NCI-H1105 (cell line): ENCODE measurements around the gene MLC1.

Source experiments
- DNase-seq: peaks from one replicate; lab custom pipeline; 2025; lab: John Stamatoyannopoulos, UW

MLC1 gene

DNA sequence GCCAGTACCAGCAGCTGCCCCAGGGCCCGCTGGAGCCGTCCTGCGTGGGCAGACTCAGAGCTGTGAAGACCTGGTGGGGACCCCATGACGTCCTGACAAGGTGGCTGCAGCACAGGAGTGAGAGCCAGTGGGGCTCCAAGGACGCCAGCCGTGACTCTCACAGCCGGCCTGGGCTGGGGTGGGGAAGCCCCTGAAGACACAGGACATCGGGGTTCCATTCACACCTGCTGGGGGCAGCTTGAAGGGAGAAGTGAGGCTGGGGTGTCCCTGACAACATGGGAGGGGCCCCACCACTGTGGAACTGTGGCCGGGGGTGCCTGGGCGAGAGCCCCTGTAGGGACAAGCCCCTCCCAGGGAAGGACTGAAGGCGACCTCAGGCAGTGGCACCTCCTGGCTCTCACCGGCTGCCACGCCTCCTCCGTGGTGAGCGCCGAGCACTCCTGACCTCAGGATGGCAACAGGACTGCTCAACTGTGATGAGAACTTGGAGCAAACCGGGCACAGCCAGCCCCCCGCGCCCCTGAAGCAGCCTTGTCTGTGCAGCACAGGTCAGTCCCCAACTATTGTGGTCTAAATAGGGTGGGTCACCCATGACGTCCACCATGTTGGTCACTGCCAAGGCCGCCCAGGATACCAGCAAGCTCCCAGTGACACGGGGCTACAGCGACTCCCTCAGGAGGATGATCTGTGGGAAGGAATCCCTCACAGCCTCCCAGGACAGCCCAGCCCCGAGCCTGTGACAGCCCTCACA, 49.9 kb downstream of the MLC1 start:
- no peak for DNase-seq

- no peak for DNase-seq
Observed at GRCh38 chr22:50034126-50035081, 50.8 kb downstream of the MLC1 start.

DNA sequence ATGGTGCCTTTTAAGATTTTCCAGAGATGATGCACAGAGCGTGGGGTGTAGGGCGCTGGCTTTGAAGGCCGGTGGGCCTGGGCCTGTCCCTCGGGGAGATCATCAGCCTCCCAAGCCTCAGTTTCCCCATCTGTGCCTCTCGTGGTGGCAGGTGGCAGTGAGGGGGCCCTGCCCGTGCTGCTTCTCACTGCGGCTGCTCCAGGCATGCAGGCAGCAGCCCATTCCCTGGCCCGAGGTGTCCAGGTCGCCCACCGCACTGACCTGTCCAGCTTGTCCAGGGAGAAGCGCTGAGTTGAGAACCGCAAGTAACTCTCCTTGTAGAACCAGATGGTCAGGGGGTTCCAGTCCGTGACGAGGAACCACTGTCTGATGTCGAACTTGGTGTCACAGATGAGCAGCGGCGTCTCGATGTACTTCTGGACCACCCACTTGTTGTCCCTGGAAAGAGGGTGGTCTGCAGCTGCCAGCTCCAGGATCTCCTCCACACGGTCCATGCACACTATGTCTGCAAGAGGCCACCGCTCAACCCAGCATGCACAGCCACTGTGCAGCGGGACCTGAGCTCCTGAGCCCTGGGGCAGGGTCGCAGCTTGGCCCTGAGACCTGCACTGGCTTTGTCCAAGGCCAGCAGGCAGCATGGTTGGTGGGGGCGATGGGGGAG, 52.2 kb downstream of the MLC1 start:
- no peak for DNase-seq

GRCh38 chr22:50032109-50032871, 52.9 kb downstream of the MLC1 start:
- DNase-seq, result no peak

- DNase-seq, result no peak
Observed at GRCh38 chr22:50031189-50032091, 53.8 kb downstream of the MLC1 start.

DNA sequence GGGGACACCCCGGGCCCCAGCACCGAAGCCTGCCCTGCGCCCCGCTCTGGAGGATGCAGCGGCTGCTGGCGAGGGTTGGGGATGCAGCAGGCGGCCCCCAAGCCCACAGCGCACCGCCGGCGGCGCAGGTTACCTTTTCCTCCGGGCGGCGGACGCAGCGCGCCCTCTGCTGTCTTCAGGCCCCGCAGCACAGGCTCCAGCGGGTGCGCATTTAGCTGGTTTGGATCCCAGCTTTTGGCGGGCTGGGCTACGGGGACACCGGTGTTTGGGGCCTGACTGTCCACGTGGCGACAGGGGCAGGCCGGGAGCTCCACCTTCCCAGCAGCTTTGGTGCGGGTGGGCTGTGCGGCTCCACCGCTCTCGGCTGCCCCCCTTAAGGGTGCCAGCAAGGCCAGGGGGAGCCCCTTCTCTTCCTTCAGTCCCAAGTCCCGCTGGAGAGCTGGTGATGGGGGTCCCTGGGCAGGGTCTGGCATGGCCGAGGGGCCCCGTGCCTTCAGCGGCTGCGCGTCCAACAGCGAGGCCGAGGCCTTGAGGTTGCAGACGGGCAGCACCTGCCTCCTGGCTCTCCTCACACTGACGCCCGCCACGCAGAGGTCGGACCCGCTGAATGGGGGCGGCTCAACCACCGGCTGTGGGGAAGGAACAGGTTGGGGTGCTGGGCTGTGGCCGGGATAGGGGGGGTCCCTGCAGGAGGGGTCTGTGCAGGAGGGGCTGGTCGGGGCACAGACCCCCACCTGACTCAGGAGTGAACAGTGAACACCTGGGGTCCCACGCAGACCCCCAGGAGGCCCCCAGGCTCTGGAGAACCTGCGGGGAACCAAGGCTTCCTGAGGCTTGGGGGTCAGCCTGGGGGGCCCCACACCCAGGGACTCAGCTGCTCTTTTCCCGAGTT, 54.7 kb downstream of the MLC1 start:
- peak; percentile 71 for DNase-seq

- DNase-seq, result no peak
Observed at GRCh38 chr22:50027639-50028537, 57.3 kb downstream of the MLC1 start.

GRCh38 chr22:50025993-50026392, 59.2 kb downstream of the MLC1 start:
- no peak for DNase-seq

DNA sequence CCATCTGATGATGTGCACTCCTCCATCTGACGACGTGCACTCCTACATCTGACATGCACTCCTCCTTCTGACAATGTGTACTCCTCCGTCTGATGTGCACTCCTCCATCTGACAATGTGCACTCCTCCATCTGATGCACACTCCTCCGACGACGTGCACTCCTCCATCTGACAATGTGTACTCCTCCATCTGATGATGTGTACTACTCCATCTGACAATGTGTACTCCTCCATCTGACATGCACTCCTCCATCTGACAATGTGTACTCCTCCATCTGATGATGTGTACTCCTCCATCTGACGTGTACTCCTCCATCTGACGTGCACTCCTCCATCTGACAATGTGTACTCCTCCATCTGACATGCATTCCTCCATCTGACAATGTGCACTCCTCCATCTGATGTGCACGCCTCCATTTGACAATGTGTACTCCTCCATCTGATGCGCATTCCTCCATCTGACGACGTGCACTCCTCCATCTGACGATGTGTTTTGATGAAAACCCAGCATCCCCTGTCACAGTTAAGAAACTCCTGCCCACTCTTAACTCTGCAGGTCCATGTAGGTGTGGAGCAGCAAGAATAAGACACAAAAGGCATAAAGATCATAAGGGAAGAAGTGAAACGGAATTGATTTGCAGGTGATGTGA, 62.9 kb downstream of the MLC1 start:
- DNase-seq, result no peak

- no peak for DNase-seq
Observed at GRCh38 chr22:50020606-50021005, 64.6 kb downstream of the MLC1 start.

GRCh38 chr22:50019316-50019715, 65.9 kb downstream of the MLC1 start:
- no peak for DNase-seq

GRCh38 chr22:50018608-50019285, 66.5 kb downstream of the MLC1 start:
- no peak for DNase-seq

DNA sequence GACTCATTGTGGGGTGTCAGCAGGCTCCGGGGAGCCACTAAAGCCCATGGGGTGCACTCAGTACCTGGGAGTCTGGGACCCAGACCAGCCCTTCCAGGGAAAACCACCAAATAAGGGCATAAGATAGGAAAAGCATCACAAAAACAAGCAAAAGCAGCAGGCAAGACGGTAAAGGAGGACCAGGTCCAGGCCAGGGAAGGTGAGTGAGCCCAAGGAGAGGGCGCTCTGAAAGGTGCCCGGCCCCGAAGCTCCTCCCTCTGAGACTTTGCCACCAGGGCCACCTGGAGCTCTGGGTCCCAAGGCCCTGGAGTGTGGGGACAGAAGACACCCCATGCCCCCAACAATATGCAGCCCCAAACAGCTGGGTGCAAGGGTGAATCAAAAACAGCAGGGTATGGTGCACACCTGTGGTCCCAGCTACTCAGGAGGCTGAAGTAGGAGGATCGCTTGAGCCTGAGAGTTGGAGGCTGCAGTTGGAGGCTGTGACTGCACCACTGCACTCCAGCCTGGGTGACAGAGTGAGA, 67.5 kb downstream of the MLC1 start:
- DNase-seq, result no peak

GRCh38 chr22:50016988-50017700, 68.1 kb downstream of the MLC1 start:
- no peak for DNase-seq

GRCh38 chr22:50016308-50016987, 68.8 kb downstream of the MLC1 start:
- DNase-seq, result no peak
